ENCODE measurements around the gene AIFM2.
"Not testable (repeated sequence)": the region's sequence is repeated elsewhere in the genome, so short reads cannot be mapped to it uniquely, and the experiment has no call there.

Gene AIFM2

GRCh38 chr10:70090013-70090412 is 42.6 kb downstream of the AIFM2 start:
- no peak for DNase-seq

GRCh38 chr10:70088308-70088698 is 44.3 kb downstream of the AIFM2 start:
- no peak for DNase-seq

- DNase-seq, result no peak
These were observed 44.9 kb downstream of the AIFM2 start for GRCh38 chr10:70087616-70088307.

- DNase-seq, result no peak
These were observed 46.5 kb downstream of the AIFM2 start for GRCh38 chr10:70085975-70086613.

- no peak for DNase-seq
These were observed 48.4 kb downstream of the AIFM2 start for GRCh38 chr10:70084189-70084588.

- DNase-seq, result not testable (repeated sequence)
These were observed 51.8 kb downstream of the AIFM2 start for GRCh38 chr10:70080789-70081188.

GRCh38 chr10:70078937-70079336 is 53.7 kb downstream of the AIFM2 start:
- no peak for DNase-seq

GRCh38 chr10:70078329-70078728 is 54.3 kb downstream of the AIFM2 start:
- no peak for DNase-seq

GRCh38 chr10:70074971-70075370 is 57.7 kb downstream of the AIFM2 start:
- DNase-seq, result no peak

GRCh38 chr10:70074165-70074564 is 58.5 kb downstream of the AIFM2 start:
- DNase-seq, result no peak

GRCh38 chr10:70070834-70071233 is 61.8 kb downstream of the AIFM2 start:
- DNase-seq, result no peak

GRCh38 chr10:70069346-70069745 is 63.3 kb downstream of the AIFM2 start:
- DNase-seq, result no peak

GRCh38 chr10:70068925-70069324 is 63.7 kb downstream of the AIFM2 start:
- DNase-seq, result no peak

- DNase-seq, result no peak
These were observed 65.0 kb downstream of the AIFM2 start for GRCh38 chr10:70067586-70067985.

- DNase-seq, result no peak
These were observed 66.4 kb downstream of the AIFM2 start for GRCh38 chr10:70066190-70066589.

- DNase-seq, result no peak
These were observed 68.1 kb downstream of the AIFM2 start for GRCh38 chr10:70064486-70064885.

- no peak for DNase-seq
These were observed 69.1 kb downstream of the AIFM2 start for GRCh38 chr10:70063418-70064098.
